ENCODE results near the gene CD8A.
A peak's percentile ranks its signal among the peaks of the same experiment; 100 is the strongest.

The CD8A gene

GRCh38 chr2:86833315-86833714 lies 42.6 kb upstream of the CD8A start:
- H3K4me2 ChIP-seq (ENCODE audit: insufficient read depth, low read length), result no peak overlapping the region
- no peaks in the 10 kb centered on the region for H3K79me2 ChIP-seq (ENCODE audit: insufficient read depth, low read length)
- H3K36me3 ChIP-seq (ENCODE audit: insufficient read depth, low read length), result no peaks in the 10 kb centered on the region
- no peak overlapping the region for H3K27ac ChIP-seq (ENCODE audit: low read length)
- ATAC-seq (ENCODE audit: insufficient read depth, low read depth) (no peak), DNase-seq (no peak)
- no peak overlapping the region for H2AFZ ChIP-seq (ENCODE audit: low read depth, low read length)
- H3K4me3 ChIP-seq (ENCODE audit: low read depth in 1 of 2, low read length in 2 of 2), result no peak overlapping the region
- no peak for TF ChIP-seq EZH2 (IDR thresholded peaks at IDR 0.05; ENCODE audit: borderline replicate concordance, low read depth, low read length, severe bottlenecking)
- H3K27me3 ChIP-seq (ENCODE audit: insufficient read depth, low read length, poor library complexity), result no peaks in the 10 kb centered on the region
- H3K9me3 ChIP-seq (ENCODE audit: insufficient read depth, low read length, severe bottlenecking), result no peaks in the 10 kb centered on the region
- no peak overlapping the region for H3K9ac ChIP-seq (ENCODE audit: low read depth, low read length)
- no peaks in the 10 kb centered on the region for H4K20me1 ChIP-seq (ENCODE audit: insufficient read depth, low read length)
- peaks cover 40% of the 10 kb centered on the region for H3K4me1 ChIP-seq (ENCODE audit: insufficient read depth, low read length)

GRCh38 chr2:86832334-86833096 lies 41.8 kb upstream of the CD8A start:
- H4K20me1 ChIP-seq (ENCODE audit: insufficient read depth, low read length), result no peaks in the 10 kb centered on the region
- no peak for DNase-seq
- no peaks in the 10 kb centered on the region for H3K79me2 ChIP-seq (ENCODE audit: insufficient read depth, low read length)
- H3K4me1 ChIP-seq (ENCODE audit: insufficient read depth, low read length), result peaks cover 40% of the 10 kb centered on the region
- no peaks in the 10 kb centered on the region for H3K36me3 ChIP-seq (ENCODE audit: insufficient read depth, low read length)
- TF ChIP-seq EZH2 (IDR thresholded peaks at IDR 0.05; ENCODE audit: borderline replicate concordance, low read depth, low read length, severe bottlenecking) (no peak), CTCF (IDR thresholded peaks at IDR 0.05; ENCODE audit: borderline replicate concordance, extremely low read depth, low read length, poor library complexity, severe bottlenecking) (no peak)
- no peak overlapping the region for H3K4me3 ChIP-seq (ENCODE audit: low read depth in 1 of 2, low read length in 2 of 2)
- no peaks in the 10 kb centered on the region for H3K9me3 ChIP-seq (ENCODE audit: insufficient read depth, low read length, severe bottlenecking)
- H3K27ac ChIP-seq (ENCODE audit: low read length), result no peak overlapping the region
- no peak overlapping the region for H2AFZ ChIP-seq (ENCODE audit: low read depth, low read length)
- H3K27me3 ChIP-seq (ENCODE audit: insufficient read depth, low read length, poor library complexity), result no peaks in the 10 kb centered on the region
- no peak overlapping the region for H3K4me2 ChIP-seq (ENCODE audit: insufficient read depth, low read length)
- no peak for ATAC-seq (ENCODE audit: insufficient read depth, low read depth)
- H3K9ac ChIP-seq (ENCODE audit: low read depth, low read length), result no peak overlapping the region

- DNase-seq (no peak), ATAC-seq (ENCODE audit: insufficient read depth, low read depth) (no peak)
- H3K9me3 ChIP-seq (ENCODE audit: insufficient read depth, low read length, severe bottlenecking), result no peaks in the 10 kb centered on the region
- no peak overlapping the region for H2AFZ ChIP-seq (ENCODE audit: low read depth, low read length)
- H3K4me2 ChIP-seq (ENCODE audit: insufficient read depth, low read length), result no peak overlapping the region
- H3K27ac ChIP-seq (ENCODE audit: low read length), result peak overlapping the region; percentile 28; the same call in 1 of the 2 replicates
- no peak overlapping the region for H3K9ac ChIP-seq (ENCODE audit: low read depth, low read length)
- TF ChIP-seq CTCF (IDR thresholded peaks at IDR 0.05; ENCODE audit: borderline replicate concordance, extremely low read depth, low read length, poor library complexity, severe bottlenecking) (no peak), EZH2 (IDR thresholded peaks at IDR 0.05; ENCODE audit: borderline replicate concordance, low read depth, low read length, severe bottlenecking) (no peak)
- no peak overlapping the region for H3K4me3 ChIP-seq (ENCODE audit: low read depth in 1 of 2, low read length in 2 of 2)
- H3K36me3 ChIP-seq (ENCODE audit: insufficient read depth, low read length), result no peaks in the 10 kb centered on the region
- no peaks in the 10 kb centered on the region for H4K20me1 ChIP-seq (ENCODE audit: insufficient read depth, low read length)
- no peaks in the 10 kb centered on the region for H3K27me3 ChIP-seq (ENCODE audit: insufficient read depth, low read length, poor library complexity)
- H3K4me1 ChIP-seq (ENCODE audit: insufficient read depth, low read length), result peaks cover 40% of the 10 kb centered on the region
- no peaks in the 10 kb centered on the region for H3K79me2 ChIP-seq (ENCODE audit: insufficient read depth, low read length)
These were observed 40.8 kb upstream of the CD8A start for GRCh38 chr2:86831537-86831936.

- H2AFZ ChIP-seq (ENCODE audit: low read depth, low read length), result no peak overlapping the region
- no peak for ATAC-seq (ENCODE audit: insufficient read depth, low read depth)
These were observed 36.2 kb upstream of the CD8A start for GRCh38 chr2:86826951-86827350.

More at GRCh38 chr2:86826951-86827350, 36.2 kb upstream of the CD8A start:
- H3K4me1 ChIP-seq (ENCODE audit: insufficient read depth, low read length), result peaks cover 63% of the 10 kb centered on the region
- peak overlapping the region; percentile 57 for H3K9ac ChIP-seq (ENCODE audit: low read depth, low read length)
- no peaks in the 10 kb centered on the region for H3K79me2 ChIP-seq (ENCODE audit: insufficient read depth, low read length)
- H4K20me1 ChIP-seq (ENCODE audit: insufficient read depth, low read length), result no peaks in the 10 kb centered on the region
- no peak overlapping the region for H3K4me3 ChIP-seq (ENCODE audit: low read depth in 1 of 2, low read length in 2 of 2)
- H3K9me3 ChIP-seq (ENCODE audit: insufficient read depth, low read length, severe bottlenecking), result no peaks in the 10 kb centered on the region
- peak overlapping the region; percentile 90 for H3K27ac ChIP-seq (ENCODE audit: low read length)
- H3K36me3 ChIP-seq (ENCODE audit: insufficient read depth, low read length), result no peaks in the 10 kb centered on the region
- no peaks in the 10 kb centered on the region for H3K27me3 ChIP-seq (ENCODE audit: insufficient read depth, low read length, poor library complexity)
- H3K4me2 ChIP-seq (ENCODE audit: insufficient read depth, low read length), result no peak overlapping the region
- DNase-seq, result no peak
- no peak for TF ChIP-seq CTCF (IDR thresholded peaks at IDR 0.05; ENCODE audit: borderline replicate concordance, extremely low read depth, low read length, poor library complexity, severe bottlenecking)
- TF ChIP-seq EZH2 (IDR thresholded peaks at IDR 0.05; ENCODE audit: borderline replicate concordance, low read depth, low read length, severe bottlenecking), result no peak
